GM12878 (cell line): ENCODE results near the gene DPH1. TPM values are rescaled to one million over a fixed set of nuclear protein-coding genes. Genes with fewer than 3 reads are reported as not detected.

Source experiments
- ATF7 ChIP-seq: fragments of 450-650 bp; IDR thresholded peaks from 2 replicates; pipeline ENCODE4 v1.6.1; 2016; ENCODE audit warnings: low read depth, mild to moderate bottlenecking
- CHD2 ChIP-seq: IDR thresholded peaks from 2 replicates; pipeline ENCODE4 v1.6.1; 2011; ENCODE audit warnings: low read depth, low read length, improper control_type of control experiment, borderline replicate concordance
- FOXK2 ChIP-seq: fragments of 450-650 bp; IDR thresholded peaks from 2 replicates; pipeline ENCODE4 v1.6.1; 2017; ENCODE audit warnings: mild to moderate bottlenecking, moderate library complexity
- JUND ChIP-seq: IDR thresholded peaks from 2 replicates; pipeline ENCODE4 v1.6.1; 2012; ENCODE audit warnings: low read depth, mild to moderate bottlenecking, low read length, improper control_type of control experiment, moderate library complexity
- NBN ChIP-seq: fragments of 450-650 bp; IDR thresholded peaks from 2 replicates; pipeline ENCODE4 v1.6.1; 2016
- NFYA ChIP-seq: IDR thresholded peaks from 2 replicates; pipeline ENCODE4 v1.6.1; 2011; ENCODE audit warnings: low read depth, mild to moderate bottlenecking, low read length, improper control_type of control experiment, borderline replicate concordance
- NR2F1 ChIP-seq: fragments of 450-650 bp; conservative IDR thresholded peaks from 2 replicates; pipeline ENCODE4 v1.6.1; 2017; ENCODE audit warnings: mild to moderate bottlenecking
- NRF1 ChIP-seq: conservative IDR thresholded peaks from 2 replicates; pipeline ENCODE4 v1.6.1; 2011; ENCODE audit warnings: mild to moderate bottlenecking, low read depth, low read length, improper control_type of control experiment
- PAX8 ChIP-seq: fragments of 450-650 bp; IDR thresholded peaks from 2 replicates; pipeline ENCODE4 v1.6.1; 2017; ENCODE audit warnings: mild to moderate bottlenecking, moderate library complexity
- PML ChIP-seq: IDR thresholded peaks from 2 replicates; pipeline ENCODE4 v1.6.1; 2012; ENCODE audit warnings: low read length, inconsistent platforms
- RFX5 ChIP-seq: IDR thresholded peaks from 2 replicates; pipeline ENCODE4 v1.6.1; 2011; ENCODE audit warnings: low read depth, low read length, improper control_type of control experiment
- SIN3A ChIP-seq: IDR thresholded peaks from 2 replicates; pipeline ENCODE4 v1.6.1; 2012; ENCODE audit warnings: low read depth, low read length, improper control_type of control experiment
- ZBED1 ChIP-seq: IDR thresholded peaks from 2 replicates; pipeline ENCODE4 v1.6.1; 2016; ENCODE audit warnings: borderline replicate concordance
- ZNF217 ChIP-seq: fragments of 450-650 bp; IDR thresholded peaks from 2 replicates; pipeline ENCODE4 v1.6.1; 2017; ENCODE audit warnings: antibody characterized with exemption, mild to moderate bottlenecking
- ZNF24 ChIP-seq: fragments of 450-650 bp; IDR thresholded peaks from 2 replicates; pipeline ENCODE4 v1.6.1; 2017; ENCODE audit warnings: antibody characterized with exemption, mild to moderate bottlenecking
- ZNF592 ChIP-seq: fragments of 450-650 bp; IDR thresholded peaks from 2 replicates; pipeline ENCODE4 v1.6.1; 2017; ENCODE audit warnings: mild to moderate bottlenecking, moderate library complexity
- ZZZ3 ChIP-seq: IDR thresholded peaks from 2 replicates; pipeline ENCODE4 v1.6.1; 2011; ENCODE audit warnings: low read depth; ENCODE audit not compliant: control insufficient read depth, insufficient read length
- polyA plus RNA-seq, 11 experiments: library from polyadenylated mRNA; depleted of rRNA in 4 of 11; unstranded in 6 of 11; stranded (reverse) in 5 of 11; fragments of >200 nt; fragmentation: Nextera tagmentation in 4 of 11; fragmentation: Illumina TruSeq in 1 of 11; extraction: Ambion mirVana in 4 of 11; extraction: Trizol in 1 of 11; gene quantifications; 1 replicate in 1 of 11; 2 replicates in 10 of 11; pipeline versions ENCODE4 v1.2.1 to v1.2.3, GENCODE V29; 2011 to 2016; ENCODE audit warnings: inconsistent platforms in 2 of 11, missing spikeins in 2 of 11, low read depth in 1 of 11
- total RNA-seq, 4 experiments: library from RNA; depleted of rRNA in 3 of 4; stranded (reverse); fragments of >200 nt in 3 of 4; fragmentation: Illumina TruSeq in 1 of 4; extraction: Trizol in 1 of 4; gene quantifications; 2 replicates each; pipeline versions ENCODE4 v1.2.1 to v1.2.3, GENCODE V29; 2013 to 2021
- TF ChIP-seq, protein P1 (sequence below): IDR thresholded peaks from 2 replicates; pipeline ENCODE4 v1.6.1; 2012; ENCODE audit warnings: mild to moderate bottlenecking, low read depth, low read length
- TF ChIP-seq, protein P2 (sequence below): IDR thresholded peaks from 2 replicates; pipeline ENCODE4 v1.6.1; 2012; ENCODE audit warnings: low read depth, low read length, improper control_type of control experiment

The DPH1 gene
- total and polyA plus RNA-seq, 10 of the 15 experiments (the other 5 are each of a cell fraction or from before 2014, with no cell fraction given), result 0.29 to 33.6 (median 20.2) TPM

DNA sequence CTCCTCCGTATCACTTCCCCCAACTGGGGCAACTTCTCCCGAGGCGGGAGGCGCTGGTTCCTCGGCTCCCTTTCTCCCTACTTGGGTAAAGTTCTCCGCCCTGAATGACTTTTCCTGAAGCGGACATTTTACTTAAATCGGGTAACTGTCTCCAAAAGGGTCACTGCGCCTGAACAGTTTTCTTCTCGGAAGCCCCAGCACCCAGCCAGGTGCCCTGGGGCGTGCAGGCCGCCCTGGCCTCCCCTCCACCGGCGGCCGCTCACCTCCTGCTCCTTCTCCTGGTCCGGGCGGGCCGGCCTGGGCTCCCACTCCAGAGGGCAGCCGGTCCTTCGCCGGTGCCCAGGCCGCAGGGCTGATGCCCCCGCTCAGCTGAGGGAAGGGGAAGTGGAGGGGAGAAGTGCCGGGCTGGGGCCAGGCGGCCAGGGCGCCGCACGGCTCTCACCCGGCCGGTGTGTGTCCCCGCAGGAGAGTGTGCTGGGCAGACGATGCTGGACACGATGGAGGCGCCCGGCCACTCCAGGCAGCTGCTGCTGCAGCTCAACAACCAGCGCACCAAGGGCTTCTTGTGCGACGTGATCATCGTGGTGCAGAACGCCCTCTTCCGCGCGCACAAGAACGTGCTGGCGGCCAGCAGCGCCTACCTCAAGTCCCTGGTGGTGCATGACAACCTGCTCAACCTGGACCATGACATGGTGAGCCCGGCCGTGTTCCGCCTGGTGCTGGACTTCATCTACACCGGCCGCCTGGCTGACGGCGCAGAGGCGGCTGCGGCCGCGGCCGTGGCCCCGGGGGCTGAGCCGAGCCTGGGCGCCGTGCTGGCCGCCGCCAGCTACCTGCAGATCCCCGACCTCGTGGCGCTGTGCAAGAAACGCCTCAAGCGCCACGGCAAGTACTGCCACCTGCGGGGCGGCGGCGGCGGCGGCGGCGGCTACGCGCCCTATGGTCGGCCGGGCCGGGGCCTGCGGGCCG lies 26.5 kb downstream of the DPH1 start (continued):
- TF ChIP-seq PML (no peak), NRF1 (no peak), ZNF24 (0 out of 2 replicates have a peak, but pooled peaks have one; percentile 23), ZBED1 (no peak), NBN (no peak), SIN3A (peak; percentile 27; the same call in 1 of the 2 replicates), NFYA (no peak), JUND (no peak), NR2F1 (peak; percentile 37; the same call in 1 of the 2 replicates), PAX8 (no peak), ZNF592 (peak; percentile 70), FOXK2 (no peak), ZZZ3 (no peak), ZNF217 (no peak), RFX5 (no peak), CHD2 (no peak), ATF7 (no peak)
- TF ChIP-seq, protein P1, sequence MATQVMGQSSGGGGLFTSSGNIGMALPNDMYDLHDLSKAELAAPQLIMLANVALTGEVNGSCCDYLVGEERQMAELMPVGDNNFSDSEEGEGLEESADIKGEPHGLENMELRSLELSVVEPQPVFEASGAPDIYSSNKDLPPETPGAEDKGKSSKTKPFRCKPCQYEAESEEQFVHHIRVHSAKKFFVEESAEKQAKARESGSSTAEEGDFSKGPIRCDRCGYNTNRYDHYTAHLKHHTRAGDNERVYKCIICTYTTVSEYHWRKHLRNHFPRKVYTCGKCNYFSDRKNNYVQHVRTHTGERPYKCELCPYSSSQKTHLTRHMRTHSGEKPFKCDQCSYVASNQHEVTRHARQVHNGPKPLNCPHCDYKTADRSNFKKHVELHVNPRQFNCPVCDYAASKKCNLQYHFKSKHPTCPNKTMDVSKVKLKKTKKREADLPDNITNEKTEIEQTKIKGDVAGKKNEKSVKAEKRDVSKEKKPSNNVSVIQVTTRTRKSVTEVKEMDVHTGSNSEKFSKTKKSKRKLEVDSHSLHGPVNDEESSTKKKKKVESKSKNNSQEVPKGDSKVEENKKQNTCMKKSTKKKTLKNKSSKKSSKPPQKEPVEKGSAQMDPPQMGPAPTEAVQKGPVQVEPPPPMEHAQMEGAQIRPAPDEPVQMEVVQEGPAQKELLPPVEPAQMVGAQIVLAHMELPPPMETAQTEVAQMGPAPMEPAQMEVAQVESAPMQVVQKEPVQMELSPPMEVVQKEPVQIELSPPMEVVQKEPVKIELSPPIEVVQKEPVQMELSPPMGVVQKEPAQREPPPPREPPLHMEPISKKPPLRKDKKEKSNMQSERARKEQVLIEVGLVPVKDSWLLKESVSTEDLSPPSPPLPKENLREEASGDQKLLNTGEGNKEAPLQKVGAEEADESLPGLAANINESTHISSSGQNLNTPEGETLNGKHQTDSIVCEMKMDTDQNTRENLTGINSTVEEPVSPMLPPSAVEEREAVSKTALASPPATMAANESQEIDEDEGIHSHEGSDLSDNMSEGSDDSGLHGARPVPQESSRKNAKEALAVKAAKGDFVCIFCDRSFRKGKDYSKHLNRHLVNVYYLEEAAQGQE, result no peak
- TF ChIP-seq, protein P2, sequence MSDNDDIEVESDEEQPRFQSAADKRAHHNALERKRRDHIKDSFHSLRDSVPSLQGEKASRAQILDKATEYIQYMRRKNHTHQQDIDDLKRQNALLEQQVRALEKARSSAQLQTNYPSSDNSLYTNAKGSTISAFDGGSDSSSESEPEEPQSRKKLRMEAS, result peak; percentile 73; the same call in 1 of the 2 replicates
